Cortex of kidney (tissue), 1 donor: ENCODE measurements around the gene SORT1.
"Not testable (repeated sequence)": the region's sequence is repeated elsewhere in the genome, so short reads cannot be mapped to it uniquely, and the experiment has no call there.

ENCODE experiments used
- DNase-seq: peaks from one replicate; lab custom pipeline; 2025; lab: John Stamatoyannopoulos, UW

SORT1 gene

DNA sequence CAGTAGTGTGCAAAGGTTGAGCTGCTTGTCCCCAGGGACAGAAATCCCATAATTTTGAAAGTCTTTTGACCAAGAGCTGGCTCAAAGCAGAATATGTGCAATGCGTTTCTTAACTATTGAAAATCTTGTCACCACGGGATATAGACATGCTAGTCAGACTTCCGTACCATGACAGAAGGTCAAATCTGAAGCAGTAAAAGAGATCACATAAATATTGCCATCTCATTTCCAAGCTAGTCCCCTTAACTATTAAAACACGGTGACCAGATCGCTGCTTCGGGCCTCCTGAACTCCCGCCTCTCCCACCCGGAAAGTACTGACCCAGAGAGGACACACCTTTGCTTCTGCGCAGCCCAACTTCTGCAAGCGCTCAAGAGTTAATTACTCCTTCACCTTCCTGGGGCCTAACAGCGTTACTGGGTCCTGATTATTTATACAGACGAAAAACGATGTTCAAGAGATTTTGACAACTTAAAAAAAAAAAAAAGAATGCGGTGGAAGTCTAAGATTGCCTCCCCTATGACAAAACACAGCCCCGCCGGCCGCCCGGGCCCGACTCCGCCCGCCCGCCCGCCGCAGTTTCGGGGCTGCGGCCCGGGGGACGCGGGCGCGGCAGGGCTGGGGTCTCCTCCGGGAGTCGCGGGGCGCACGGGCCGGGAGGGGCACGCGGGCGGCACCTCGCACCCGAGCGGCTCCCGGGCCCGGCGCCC, 692 bp downstream of the SORT1 start:
- DNase-seq: no peak

GRCh38 chr1:109396513-109396839, 1.2 kb downstream of the SORT1 start:
- no peak for DNase-seq

DNA sequence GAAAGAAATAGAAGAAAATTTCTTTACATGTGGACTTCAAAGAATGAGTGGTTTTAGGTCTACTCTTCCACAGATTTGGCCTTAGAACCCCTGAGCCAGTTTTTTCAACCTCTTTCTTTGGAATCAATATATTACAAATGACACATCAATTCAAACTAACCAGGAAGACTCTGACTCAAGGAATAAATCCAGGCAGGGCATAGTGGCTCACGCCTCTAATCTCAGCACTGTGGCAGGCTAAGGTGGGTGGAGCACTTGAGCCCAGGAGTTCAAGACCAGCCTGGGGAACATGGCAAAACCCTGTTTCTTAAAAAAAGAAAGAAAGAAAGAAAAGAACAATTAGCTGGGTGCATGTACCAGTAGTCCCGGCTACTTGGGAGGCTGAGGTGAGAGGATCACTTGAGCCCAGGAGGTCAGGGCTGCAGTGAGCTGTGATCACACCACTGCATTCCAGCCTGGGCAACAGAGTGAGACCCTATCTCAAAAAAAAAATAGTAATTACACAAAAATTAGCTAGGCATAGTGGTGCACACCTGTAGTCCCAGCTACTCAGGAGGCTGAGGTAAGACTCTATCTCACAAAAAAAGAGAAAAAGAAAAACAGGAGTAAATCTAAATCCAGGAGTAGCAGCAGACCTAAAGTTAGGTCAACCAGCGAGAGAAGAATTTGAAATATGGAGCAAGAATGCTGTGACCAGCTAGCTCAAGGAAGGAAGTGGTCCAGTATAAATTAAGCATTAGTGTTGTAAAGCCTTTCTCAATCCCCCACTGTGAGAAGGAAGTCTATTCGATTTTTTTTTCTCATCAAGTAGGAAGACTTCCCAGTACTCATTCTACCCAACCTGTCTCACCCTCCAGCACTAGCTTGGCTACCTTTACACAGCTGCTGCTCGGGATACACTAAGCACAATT, 1.9 kb downstream of the SORT1 start:
- DNase-seq: no peak

GRCh38 chr1:109395282-109395599, 2.5 kb downstream of the SORT1 start:
- DNase-seq: not testable (repeated sequence)

DNA sequence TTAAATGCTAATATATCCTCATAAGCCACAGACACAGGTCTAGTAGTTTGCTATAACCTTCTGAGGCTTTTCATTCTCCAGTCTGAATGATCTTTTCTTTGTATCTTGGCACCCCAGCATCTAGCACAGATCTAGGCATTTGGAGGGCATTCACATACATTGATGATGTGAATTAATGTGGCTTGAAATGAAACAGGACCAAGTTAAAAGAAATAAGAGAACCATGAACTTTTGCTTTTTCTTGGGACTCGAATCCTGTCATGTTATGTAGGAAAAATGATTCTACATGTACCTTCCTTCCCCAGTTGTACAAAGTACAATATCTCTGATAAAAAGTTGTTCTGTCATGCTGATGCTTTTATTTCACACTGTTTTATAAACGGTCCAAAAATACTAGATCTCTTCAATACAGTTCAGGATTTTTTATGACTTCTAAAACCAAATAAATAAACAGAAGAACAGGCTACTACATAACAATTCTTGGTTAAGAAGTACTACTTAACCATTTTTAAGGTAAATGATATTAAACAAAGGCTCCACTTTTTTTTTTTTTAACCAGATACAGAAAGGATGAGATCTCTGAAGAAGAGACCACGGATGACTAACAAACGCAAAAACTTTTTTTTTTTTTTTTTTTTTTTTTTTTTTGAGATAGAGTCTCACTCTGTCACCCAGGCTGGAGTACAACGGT, 3.0 kb downstream of the SORT1 start:
- DNase-seq: no peak

- no peak for DNase-seq
These were observed 4.0 kb downstream of the SORT1 start for GRCh38 chr1:109393617-109394233.

DNA sequence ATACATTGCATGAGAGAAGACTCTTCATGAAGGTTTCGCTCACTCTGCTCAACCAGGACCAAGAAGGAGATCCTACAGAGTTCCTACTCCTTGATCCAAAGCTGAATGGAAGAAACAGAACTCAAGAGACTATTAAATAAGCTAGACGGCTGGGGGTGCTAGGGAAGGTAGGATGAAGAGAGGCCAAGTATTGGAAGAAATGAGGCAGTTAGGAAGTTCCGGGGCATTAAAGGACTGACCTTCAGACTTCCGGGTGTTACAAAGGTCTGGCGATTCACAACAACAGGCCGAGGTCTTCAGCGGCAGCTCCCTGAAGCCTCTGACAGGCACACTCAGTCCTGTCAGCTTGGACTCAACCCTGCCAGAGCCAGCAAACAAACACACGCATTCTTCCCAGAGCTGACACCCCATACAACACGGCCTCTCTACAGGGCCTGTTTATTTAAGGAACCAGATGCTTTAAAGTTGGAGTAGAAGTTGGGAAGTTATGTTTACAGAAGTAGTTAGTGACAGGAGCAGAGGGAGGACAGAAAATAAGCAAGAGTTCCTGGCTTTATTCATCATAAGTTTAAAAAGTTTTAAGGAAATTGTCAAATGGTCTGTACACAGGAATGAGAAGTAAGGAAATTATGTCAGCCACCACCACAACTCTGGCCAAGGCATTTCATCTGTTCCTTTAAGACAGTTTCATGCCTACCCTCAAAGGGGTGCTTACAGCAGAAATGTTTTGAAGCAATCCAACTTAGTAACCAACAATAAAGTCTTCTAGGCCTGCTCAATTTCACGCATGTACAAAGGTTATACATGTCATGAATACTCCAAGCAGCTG, 4.7 kb downstream of the SORT1 start:
- no peak for DNase-seq

GRCh38 chr1:109392037-109392787, 5.5 kb downstream of the SORT1 start:
- no peak for DNase-seq

GRCh38 chr1:109391626-109392025, 6.1 kb downstream of the SORT1 start:
- DNase-seq: no peak

- no peak for DNase-seq
These were observed 6.6 kb downstream of the SORT1 start for GRCh38 chr1:109391157-109391556.

GRCh38 chr1:109389638-109390341, 7.9 kb downstream of the SORT1 start:
- DNase-seq: no peak

DNA sequence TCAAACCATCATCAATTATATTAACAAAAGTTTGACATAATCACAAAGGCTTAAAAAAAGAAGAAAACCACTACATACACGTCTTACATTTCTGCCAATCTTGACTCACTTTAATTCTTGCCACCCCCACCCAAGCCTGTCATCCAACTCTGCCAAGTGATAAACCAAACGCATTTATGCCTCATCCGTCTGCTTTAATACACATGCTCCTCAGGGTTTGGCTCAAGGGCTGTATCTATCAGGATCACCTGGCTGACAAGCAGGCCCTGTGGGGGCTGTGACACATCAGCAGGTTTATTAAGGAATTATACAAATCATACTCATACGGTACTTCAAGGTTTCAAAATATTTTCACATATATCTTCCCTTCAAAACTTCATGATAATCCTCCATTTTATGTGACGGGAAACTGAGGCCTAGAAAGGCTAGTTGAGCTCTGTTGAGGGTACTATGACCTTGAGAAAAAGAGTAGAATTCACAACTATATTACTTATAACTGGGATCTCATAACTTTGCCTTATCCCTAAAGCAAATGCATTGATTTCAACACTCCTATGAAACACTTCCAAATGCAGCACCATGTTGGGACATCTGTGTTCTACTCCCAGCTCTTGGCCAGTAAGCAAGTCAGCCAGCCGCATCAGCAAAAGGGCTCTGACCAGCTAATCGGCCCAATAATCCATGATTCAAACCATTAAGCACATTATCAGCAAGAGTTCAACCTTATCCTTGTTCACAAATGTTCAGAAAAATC, 8.7 kb downstream of the SORT1 start:
- DNase-seq: no peak

GRCh38 chr1:109388208-109388711, 9.5 kb downstream of the SORT1 start:
- DNase-seq: no peak

DNA sequence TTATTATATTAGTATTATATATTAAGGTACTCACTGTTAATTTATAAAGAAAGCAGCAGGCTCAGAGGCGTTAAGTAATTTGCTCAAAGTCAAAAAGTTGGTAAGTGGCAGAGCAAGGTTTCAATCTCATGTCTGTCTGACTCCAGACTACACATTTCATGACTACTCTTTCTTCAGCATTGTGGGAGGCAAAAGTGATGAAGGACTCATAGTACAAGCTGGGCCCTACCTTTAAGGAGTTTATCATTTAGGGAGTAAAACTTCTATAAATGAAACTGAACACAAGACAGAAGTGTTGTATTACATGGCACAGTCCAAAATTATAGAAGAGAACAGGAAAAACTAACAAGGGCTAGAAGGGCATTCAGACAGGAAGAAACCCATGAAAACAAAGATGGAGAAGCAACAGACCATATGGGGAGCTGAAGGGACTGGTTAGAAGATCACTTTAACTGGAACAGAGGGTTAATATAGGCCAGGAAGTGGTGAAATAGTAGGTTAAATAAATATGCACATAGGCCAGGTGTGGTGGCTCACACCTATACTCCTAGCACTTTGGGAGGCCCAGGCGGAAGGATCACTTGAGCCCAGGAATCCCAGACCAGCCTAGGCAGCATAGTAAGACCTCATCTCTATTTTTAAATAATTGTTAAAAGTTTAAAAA, 11.5 kb downstream of the SORT1 start:
- no peak for DNase-seq

GRCh38 chr1:109385417-109385816, 12.3 kb downstream of the SORT1 start:
- no peak for DNase-seq

DNA sequence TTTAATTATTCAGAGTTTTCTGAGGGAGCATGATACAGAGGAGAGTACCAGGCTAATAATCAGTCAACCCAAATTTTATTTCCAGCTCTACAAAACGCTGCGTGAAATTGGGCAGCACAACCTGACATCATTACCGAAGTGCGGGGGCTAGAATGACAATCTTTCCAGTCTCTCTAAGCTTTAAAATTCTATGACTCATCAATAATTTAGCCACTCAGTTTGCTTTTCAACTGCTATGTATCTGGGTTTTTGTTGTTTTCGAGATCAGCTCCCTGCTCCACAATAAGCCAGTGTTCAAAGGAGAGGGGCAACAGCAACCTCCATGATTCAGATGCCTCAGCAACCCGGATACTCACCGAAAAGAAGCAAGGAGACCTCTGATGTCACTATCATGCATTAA, 13.9 kb downstream of the SORT1 start:
- DNase-seq: no peak

DNA sequence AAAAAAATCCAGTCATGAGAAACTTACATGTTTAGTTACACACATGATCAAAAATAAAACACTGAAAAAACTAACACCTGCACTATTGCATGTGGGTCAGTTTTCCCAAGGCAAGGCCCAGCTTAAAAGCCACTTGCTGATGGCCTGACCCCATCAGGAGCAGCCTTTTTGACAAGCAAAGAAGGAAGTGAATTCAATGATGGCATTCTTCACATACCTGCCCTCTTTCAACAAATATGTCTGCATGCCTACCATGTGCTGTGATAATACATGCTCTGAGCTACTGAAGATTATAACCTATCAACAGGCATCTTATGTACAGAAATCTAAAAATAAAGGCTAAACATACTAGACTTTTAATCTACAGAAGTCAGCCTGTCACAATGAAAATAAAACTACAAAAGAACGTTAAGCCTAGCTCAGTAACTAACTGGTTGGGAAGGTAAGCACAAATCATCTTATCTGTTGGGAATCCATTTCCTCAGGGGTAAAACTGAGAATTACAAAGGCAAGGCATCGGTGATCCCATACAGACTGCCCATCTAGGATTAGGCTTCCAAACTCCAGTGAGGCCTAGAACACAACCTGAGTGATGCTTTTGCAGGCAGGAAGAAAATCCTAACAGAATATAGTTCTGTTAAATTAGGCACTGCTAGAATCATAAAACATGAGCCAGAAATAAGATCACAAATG, 14.5 kb downstream of the SORT1 start:
- no peak for DNase-seq

DNA sequence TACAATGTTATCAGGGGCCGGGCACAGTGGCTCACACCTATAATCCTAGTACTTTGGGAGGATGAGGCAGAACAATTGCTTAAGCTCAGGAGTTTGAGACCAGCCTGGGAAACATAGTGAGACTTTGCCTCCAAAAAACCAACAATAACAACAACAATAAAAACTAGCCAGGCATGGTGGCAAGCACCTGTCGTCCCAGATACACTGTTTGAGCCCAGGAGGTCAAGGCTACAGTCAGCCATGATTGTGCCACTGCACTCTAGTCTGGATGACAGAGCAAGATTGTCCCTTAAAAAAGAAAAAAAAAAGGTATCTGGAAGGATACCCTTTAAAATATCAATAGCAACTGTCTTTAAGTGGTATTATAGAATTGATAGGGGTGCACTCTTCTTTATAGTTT, 16.1 kb downstream of the SORT1 start:
- no peak for DNase-seq
